SK-N-SH treated with all-trans-retinoic acid at 6 μM for 48 hours (cell line): ENCODE results near the gene SBDS.

ENCODE experiments used
- ATAC-seq: fragments of 200-7000 bp; cut with Tn5 transposase; 3 replicates; pipeline ENCODE4 v1.9.1; 2020; ENCODE audit warnings: mild to moderate bottlenecking, moderate library complexity
- ARNTL ChIP-seq: fragments of 450-650 bp; formaldehyde crosslinking; IDR thresholded peaks from 2 replicates; pipeline ENCODE4 v1.5.0; 2020; ENCODE audit warnings: low read depth, mild to moderate bottlenecking, moderate library complexity, borderline replicate concordance
- BACH2 ChIP-seq: fragments of 250-450 bp; sonication (Bioruptor Pico); IDR thresholded peaks from 2 replicates; pipeline ENCODE4 v1.9.0; 2021; ENCODE audit warnings: mild to moderate bottlenecking, borderline replicate concordance
- CREB5 ChIP-seq: fragments of 250-450 bp; sonication (Bioruptor Pico); IDR thresholded peaks from 2 replicates; pipeline ENCODE4 v1.5.1; 2020; ENCODE audit warnings: low read depth, mild to moderate bottlenecking, moderate library complexity
- CSDC2 ChIP-seq: fragments of 250-450 bp; sonication (Bioruptor Pico); IDR thresholded peaks from 2 replicates; pipeline ENCODE4 v1.5.0; 2020; ENCODE audit warnings: mild to moderate bottlenecking, moderate library complexity
- CSRNP3 ChIP-seq: fragments of 250-450 bp; sonication (Bioruptor Pico); IDR thresholded peaks from 2 replicates; pipeline ENCODE4 v1.5.1; 2021; ENCODE audit warnings: mild to moderate bottlenecking, moderate library complexity
- ESRRG ChIP-seq: fragments of 250-450 bp; sonication (Bioruptor Pico); IDR thresholded peaks from 2 replicates; pipeline ENCODE4 v1.6.1; 2021; ENCODE audit warnings: mild to moderate bottlenecking
- GLIS3 ChIP-seq: fragments of 250-450 bp; sonication (Bioruptor Pico); IDR thresholded peaks from 2 replicates; pipeline ENCODE4 v1.5.0; 2020; ENCODE audit warnings: mild to moderate bottlenecking, moderate library complexity
- ISL1 ChIP-seq: fragments of 250-450 bp; sonication (Bioruptor Pico); IDR thresholded peaks from 2 replicates; pipeline ENCODE4 v2.1.2; 2022; ENCODE audit warnings: mild to moderate bottlenecking, moderate library complexity
- OSR1 ChIP-seq: fragments of 250-450 bp; sonication (Bioruptor Pico); IDR thresholded peaks from 2 replicates; pipeline ENCODE4 v1.8.0; 2022; ENCODE audit warnings: moderate library complexity, mild to moderate bottlenecking, inconsistent platforms
- PATZ1 ChIP-seq: fragments of 250-450 bp; sonication (Bioruptor Pico); IDR thresholded peaks from 2 replicates; pipeline ENCODE4 v1.8.0; 2020; ENCODE audit warnings: mild to moderate bottlenecking, moderate library complexity, borderline replicate concordance
- POU6F1 ChIP-seq: fragments of 250-450 bp; sonication (Bioruptor Pico); IDR thresholded peaks from 2 replicates; pipeline ENCODE4 v1.8.0; 2021; ENCODE audit warnings: low read depth, mild to moderate bottlenecking, moderate library complexity, borderline replicate concordance
- PPARA ChIP-seq: fragments of 250-450 bp; sonication (Bioruptor Pico); IDR thresholded peaks from 2 replicates; pipeline ENCODE4 v1.5.0; 2020; ENCODE audit warnings: mild to moderate bottlenecking, borderline replicate concordance
- RARB ChIP-seq: fragments of 250-450 bp; sonication (Bioruptor Pico); IDR thresholded peaks from 2 replicates; pipeline ENCODE4 v1.8.0; 2021; ENCODE audit warnings: mild to moderate bottlenecking, moderate library complexity
- SNAI2 ChIP-seq: fragments of 250-450 bp; sonication (Bioruptor Pico); IDR thresholded peaks from 2 replicates; pipeline ENCODE4 v1.5.0; 2020; ENCODE audit warnings: mild to moderate bottlenecking, moderate library complexity
- TCF4 ChIP-seq: fragments of 250-450 bp; sonication (Bioruptor Pico); IDR thresholded peaks from 2 replicates; pipeline ENCODE4 v1.8.0; 2021; ENCODE audit warnings: mild to moderate bottlenecking, moderate library complexity, borderline replicate concordance
- TOX ChIP-seq: fragments of 250-450 bp; sonication (Bioruptor Pico); IDR thresholded peaks from 2 replicates; pipeline ENCODE4 v1.8.0; 2021; ENCODE audit warnings: mild to moderate bottlenecking, moderate library complexity, borderline replicate concordance
- TSHZ2 ChIP-seq: fragments of 250-450 bp; sonication (Bioruptor Pico); IDR thresholded peaks from 2 replicates; pipeline ENCODE4 v1.5.0; 2020; ENCODE audit warnings: mild to moderate bottlenecking, moderate library complexity
- ZC3H10 ChIP-seq: fragments of 250-450 bp; sonication (Bioruptor Pico); IDR thresholded peaks from 2 replicates; pipeline ENCODE4 v1.5.1; 2021; ENCODE audit warnings: mild to moderate bottlenecking, moderate library complexity
- ZFP3 ChIP-seq: fragments of 250-450 bp; sonication (Bioruptor Pico); IDR thresholded peaks from 2 replicates; pipeline ENCODE4 v1.5.0; 2020; ENCODE audit warnings: mild to moderate bottlenecking, moderate library complexity
- ZFP30 ChIP-seq: fragments of 450-650 bp; formaldehyde crosslinking; IDR thresholded peaks from 2 replicates; pipeline ENCODE4 v1.5.0; 2022; ENCODE audit warnings: mild to moderate bottlenecking, moderate library complexity
- ZNF565 ChIP-seq: fragments of 450-650 bp; formaldehyde crosslinking; conservative IDR thresholded peaks from 2 replicates; pipeline ENCODE4 v1.5.0; 2020; ENCODE audit warnings: low read depth, mild to moderate bottlenecking, moderate library complexity
- ZNF70 ChIP-seq: fragments of 450-650 bp; formaldehyde crosslinking; IDR thresholded peaks from 2 replicates; pipeline ENCODE4 v1.5.0; 2020; ENCODE audit warnings: mild to moderate bottlenecking, moderate library complexity
- ZNF8 ChIP-seq: fragments of 450-650 bp; formaldehyde crosslinking; IDR thresholded peaks from 2 replicates; pipeline ENCODE4 v1.5.0; 2020; ENCODE audit warnings: mild to moderate bottlenecking, moderate library complexity

Gene SBDS

GRCh38 chr7:67022511-67022910 is 27.1 kb upstream of the SBDS start:
- TF ChIP-seq PATZ1 (CRISPR knock-in tag): no peak
- TF ChIP-seq PPARA (CRISPR knock-in tag): no peak
- TF ChIP-seq ZNF70 (CRISPR knock-in tag): no peak
- no peak for TF ChIP-seq ARNTL
- no peak for TF ChIP-seq TOX
- no peak for TF ChIP-seq CSRNP3 (CRISPR knock-in tag)
- no peak for TF ChIP-seq ESRRG
- TF ChIP-seq TCF4 (CRISPR knock-in tag): no peak
- TF ChIP-seq ZNF565 (CRISPR knock-in tag): no peak
- no peak for TF ChIP-seq ZNF8 (CRISPR knock-in tag)
- no peak for TF ChIP-seq BACH2 (CRISPR knock-in tag)
- no peak for TF ChIP-seq ZFP3
- no peak for TF ChIP-seq RARB
- no peak for TF ChIP-seq CSDC2
- TF ChIP-seq SNAI2 (CRISPR knock-in tag): no peak
- TF ChIP-seq TSHZ2 (CRISPR knock-in tag): no peak
- TF ChIP-seq, all 23 proteins: peak for 0
- no peak for ATAC-seq

- ATAC-seq: no peak
- TF ChIP-seq CREB5 (CRISPR knock-in tag) (no peak), CSDC2 (no peak), ISL1 (no peak), RARB (no peak), TOX (no peak), ZFP3 (no peak), OSR1 (CRISPR knock-in tag) (no peak), TSHZ2 (CRISPR knock-in tag) (no peak), ZC3H10 (CRISPR knock-in tag) (no peak), TCF4 (CRISPR knock-in tag) (no peak), PPARA (CRISPR knock-in tag) (no peak), ZFP30 (CRISPR knock-in tag) (no peak), ZNF565 (CRISPR knock-in tag) (no peak), ESRRG (no peak), ZNF8 (CRISPR knock-in tag) (no peak), POU6F1 (CRISPR knock-in tag) (no peak), BACH2 (CRISPR knock-in tag) (no peak), ARNTL (no peak), GLIS3 (CRISPR knock-in tag) (no peak), SNAI2 (CRISPR knock-in tag) (no peak)
- TF ChIP-seq, all 23 proteins: peak for 0
Measured at GRCh38 chr7:67021260-67021659, 25.9 kb upstream of the SBDS start.
